ENCODE data around the gene SORCS3. TPM values are rescaled to one million over a fixed set of nuclear protein-coding genes. Genes with fewer than 3 reads are reported as not detected.
A peak's percentile ranks its signal among the peaks of the same experiment; 100 is the strongest.

The SORCS3 gene
- polyA plus RNA-seq, 1 donor from 2014 or later = 9.8 TPM

DNA sequence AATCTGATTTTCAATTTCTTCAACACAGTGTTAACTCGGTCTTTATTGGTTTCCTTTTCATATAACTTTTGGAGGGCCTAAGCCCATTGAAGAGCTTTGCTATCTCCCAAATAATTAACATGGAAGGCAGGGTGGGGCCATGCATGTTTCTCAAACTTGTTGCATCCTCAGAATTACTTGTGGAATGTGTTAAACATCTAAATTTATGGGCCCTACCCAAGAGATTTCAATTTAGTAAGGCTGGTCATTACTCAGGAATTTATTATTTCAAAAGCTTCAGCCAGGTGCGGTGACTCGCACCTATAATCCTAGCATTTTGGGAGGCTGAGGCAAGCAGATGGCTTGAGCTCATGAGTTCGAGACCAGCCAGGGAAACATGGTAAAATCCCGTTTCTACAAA lies 208.9 kb downstream of the SORCS3 start:
- Histone ChIP-seq H3K9me3 (ENCODE audit: low read length) (no peaks in the 10 kb centered on the region), H3K79me2 (replicated peaks; ENCODE audit: insufficient read depth, low read length) (no peaks in the 10 kb centered on the region), H3K4me2 (ENCODE audit: low read length) (no peak overlapping the region), H4K20me1 (ENCODE audit: insufficient read depth) (no peaks in the 10 kb centered on the region), H3K9ac (ENCODE audit: low read length) (no peak overlapping the region), H3K27me3 (ENCODE audit: insufficient read depth, low read depth, low read length) (no peaks in the 10 kb centered on the region), H3K27ac (ENCODE audit: low read length) (no peak overlapping the region), H3F3A (ENCODE audit: insufficient read depth, low read length, poor library complexity, severe bottlenecking) (no peaks in the 10 kb centered on the region), H2AFZ (ENCODE audit: low read depth, low read length) (no peak overlapping the region), H3K36me3 (ENCODE audit: insufficient read depth, low read length) (no peaks in the 10 kb centered on the region), H3K9me2 (ENCODE audit: insufficient read depth, low read length) (no peaks in the 10 kb centered on the region), H3K4me3 (ENCODE audit: low read length) (no peak overlapping the region)
- TF ChIP-seq, protein P1, sequence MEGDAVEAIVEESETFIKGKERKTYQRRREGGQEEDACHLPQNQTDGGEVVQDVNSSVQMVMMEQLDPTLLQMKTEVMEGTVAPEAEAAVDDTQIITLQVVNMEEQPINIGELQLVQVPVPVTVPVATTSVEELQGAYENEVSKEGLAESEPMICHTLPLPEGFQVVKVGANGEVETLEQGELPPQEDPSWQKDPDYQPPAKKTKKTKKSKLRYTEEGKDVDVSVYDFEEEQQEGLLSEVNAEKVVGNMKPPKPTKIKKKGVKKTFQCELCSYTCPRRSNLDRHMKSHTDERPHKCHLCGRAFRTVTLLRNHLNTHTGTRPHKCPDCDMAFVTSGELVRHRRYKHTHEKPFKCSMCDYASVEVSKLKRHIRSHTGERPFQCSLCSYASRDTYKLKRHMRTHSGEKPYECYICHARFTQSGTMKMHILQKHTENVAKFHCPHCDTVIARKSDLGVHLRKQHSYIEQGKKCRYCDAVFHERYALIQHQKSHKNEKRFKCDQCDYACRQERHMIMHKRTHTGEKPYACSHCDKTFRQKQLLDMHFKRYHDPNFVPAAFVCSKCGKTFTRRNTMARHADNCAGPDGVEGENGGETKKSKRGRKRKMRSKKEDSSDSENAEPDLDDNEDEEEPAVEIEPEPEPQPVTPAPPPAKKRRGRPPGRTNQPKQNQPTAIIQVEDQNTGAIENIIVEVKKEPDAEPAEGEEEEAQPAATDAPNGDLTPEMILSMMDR (IDR thresholded peaks at IDR 0.05; ENCODE audit: poor library complexity, severe bottlenecking) = no peak
- TF ChIP-seq, protein P2, sequence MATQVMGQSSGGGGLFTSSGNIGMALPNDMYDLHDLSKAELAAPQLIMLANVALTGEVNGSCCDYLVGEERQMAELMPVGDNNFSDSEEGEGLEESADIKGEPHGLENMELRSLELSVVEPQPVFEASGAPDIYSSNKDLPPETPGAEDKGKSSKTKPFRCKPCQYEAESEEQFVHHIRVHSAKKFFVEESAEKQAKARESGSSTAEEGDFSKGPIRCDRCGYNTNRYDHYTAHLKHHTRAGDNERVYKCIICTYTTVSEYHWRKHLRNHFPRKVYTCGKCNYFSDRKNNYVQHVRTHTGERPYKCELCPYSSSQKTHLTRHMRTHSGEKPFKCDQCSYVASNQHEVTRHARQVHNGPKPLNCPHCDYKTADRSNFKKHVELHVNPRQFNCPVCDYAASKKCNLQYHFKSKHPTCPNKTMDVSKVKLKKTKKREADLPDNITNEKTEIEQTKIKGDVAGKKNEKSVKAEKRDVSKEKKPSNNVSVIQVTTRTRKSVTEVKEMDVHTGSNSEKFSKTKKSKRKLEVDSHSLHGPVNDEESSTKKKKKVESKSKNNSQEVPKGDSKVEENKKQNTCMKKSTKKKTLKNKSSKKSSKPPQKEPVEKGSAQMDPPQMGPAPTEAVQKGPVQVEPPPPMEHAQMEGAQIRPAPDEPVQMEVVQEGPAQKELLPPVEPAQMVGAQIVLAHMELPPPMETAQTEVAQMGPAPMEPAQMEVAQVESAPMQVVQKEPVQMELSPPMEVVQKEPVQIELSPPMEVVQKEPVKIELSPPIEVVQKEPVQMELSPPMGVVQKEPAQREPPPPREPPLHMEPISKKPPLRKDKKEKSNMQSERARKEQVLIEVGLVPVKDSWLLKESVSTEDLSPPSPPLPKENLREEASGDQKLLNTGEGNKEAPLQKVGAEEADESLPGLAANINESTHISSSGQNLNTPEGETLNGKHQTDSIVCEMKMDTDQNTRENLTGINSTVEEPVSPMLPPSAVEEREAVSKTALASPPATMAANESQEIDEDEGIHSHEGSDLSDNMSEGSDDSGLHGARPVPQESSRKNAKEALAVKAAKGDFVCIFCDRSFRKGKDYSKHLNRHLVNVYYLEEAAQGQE (IDR thresholded peaks at IDR 0.05; ENCODE audit: borderline replicate concordance) = no peak
- TF ChIP-seq EZH2 (IDR thresholded peaks at IDR 0.05; ENCODE audit: borderline replicate concordance, insufficient read depth, low read length, poor library complexity, severe bottlenecking) (no peak), RAD21 (conservative IDR thresholded peaks at IDR 0.05) (no peak), TAF1 (IDR thresholded peaks at IDR 0.05; ENCODE audit: low read depth) (no peak), POLR2AphosphoS5 (IDR thresholded peaks at IDR 0.05) (no peak), SMC3 (conservative IDR thresholded peaks at IDR 0.05; ENCODE audit: poor library complexity) (no peak), MXI1 (conservative IDR thresholded peaks at IDR 0.05; ENCODE audit: poor library complexity, severe bottlenecking) (no peak), EP300 (conservative IDR thresholded peaks at IDR 0.05; ENCODE audit: poor library complexity, severe bottlenecking) (no peak)

DNA sequence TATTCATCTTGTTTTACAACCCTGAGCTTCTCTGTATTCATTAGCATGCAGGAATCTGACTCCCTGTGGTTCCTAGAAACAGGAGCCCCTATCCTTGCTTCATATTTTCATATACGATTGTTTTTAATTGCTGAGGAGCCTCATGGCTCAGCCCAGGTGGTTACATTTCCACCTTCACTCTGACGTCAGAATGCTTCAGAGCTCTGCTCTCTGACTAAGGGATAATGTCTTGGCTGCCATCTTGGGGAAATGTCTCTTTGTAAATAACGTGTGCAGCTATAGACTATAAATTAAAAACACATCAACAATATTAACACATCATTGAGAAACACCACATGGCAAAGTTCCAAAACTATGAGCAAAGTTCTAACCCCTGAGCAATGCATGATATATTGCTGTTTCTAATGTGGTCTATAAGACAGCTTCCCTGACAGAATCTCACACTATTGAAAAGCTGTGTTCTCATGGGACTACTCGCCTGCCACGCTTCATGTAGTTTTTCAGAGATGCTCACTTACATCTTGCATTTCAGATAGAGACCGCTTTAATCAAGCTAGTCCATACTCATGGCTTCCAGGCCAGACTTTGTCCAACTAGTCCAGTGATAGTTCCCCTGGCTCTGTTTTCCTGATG lies 227.0 kb downstream of the SORCS3 start:
- Histone ChIP-seq H2AFZ (ENCODE audit: low read depth, low read length) (no peak overlapping the region), H3K9ac (ENCODE audit: low read length) (no peak overlapping the region), H3F3A (ENCODE audit: insufficient read depth, low read length, poor library complexity, severe bottlenecking) (no peaks in the 10 kb centered on the region), H3K79me2 (replicated peaks; ENCODE audit: insufficient read depth, low read length) (no peaks in the 10 kb centered on the region), H3K27ac (ENCODE audit: low read length) (peak overlapping the region; percentile 63), H3K4me2 (ENCODE audit: low read length) (no peak overlapping the region), H3K27me3 (ENCODE audit: insufficient read depth, low read depth, low read length) (no peaks in the 10 kb centered on the region), H4K20me1 (ENCODE audit: insufficient read depth) (no peaks in the 10 kb centered on the region), H3K36me3 (ENCODE audit: insufficient read depth, low read length) (no peaks in the 10 kb centered on the region), H3K9me2 (ENCODE audit: insufficient read depth, low read length) (no peaks in the 10 kb centered on the region), H3K4me3 (ENCODE audit: low read length) (peak overlapping the region; percentile 11), H3K9me3 (ENCODE audit: low read length) (no peaks in the 10 kb centered on the region)
- TF ChIP-seq MXI1 (conservative IDR thresholded peaks at IDR 0.05; ENCODE audit: poor library complexity, severe bottlenecking) (no peak), POLR2AphosphoS5 (IDR thresholded peaks at IDR 0.05) (peak; percentile 46), SMC3 (conservative IDR thresholded peaks at IDR 0.05; ENCODE audit: poor library complexity) (no peak), EP300 (conservative IDR thresholded peaks at IDR 0.05; ENCODE audit: poor library complexity, severe bottlenecking) (peak; percentile 69)
